ENCODE results near the gene TMEM11.
"Not testable (repeated sequence)": the region's sequence is repeated elsewhere in the genome, so short reads cannot be mapped to it uniquely, and the experiment has no call there.

TMEM11 gene

GRCh38 chr17:21210411-21211076, 3.4 kb downstream of the TMEM11 start:
- no peak for DNase-seq

- no peak for DNase-seq
Measured at GRCh38 chr17:21209511-21210175, 4.3 kb downstream of the TMEM11 start.

GRCh38 chr17:21208352-21208751, 5.6 kb downstream of the TMEM11 start:
- DNase-seq = no peak

GRCh38 chr17:21204935-21205334, 9.0 kb downstream of the TMEM11 start:
- no peak for DNase-seq

DNA sequence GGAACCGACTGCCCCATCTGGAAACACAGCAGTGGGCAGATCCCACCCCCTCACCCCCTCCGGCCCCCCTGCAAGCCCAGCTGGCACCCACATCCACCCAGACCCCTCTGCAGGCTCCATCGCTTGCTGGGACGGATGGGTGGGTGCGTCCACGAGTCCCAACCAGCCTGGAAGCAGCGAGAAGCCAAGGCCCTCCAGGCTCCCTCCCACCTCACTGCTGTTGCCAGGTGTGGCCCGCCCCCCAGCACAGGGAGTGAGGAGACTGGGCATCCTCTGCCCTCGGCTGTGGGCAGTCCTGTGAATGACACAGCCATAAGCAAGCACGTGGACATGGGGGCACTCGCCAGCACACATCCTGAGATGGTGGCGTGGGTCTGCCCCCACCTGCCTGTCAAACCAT, 11.4 kb downstream of the TMEM11 start:
- DNase-seq = no peak

GRCh38 chr17:21201874-21202273, 12.1 kb downstream of the TMEM11 start:
- DNase-seq = no peak

GRCh38 chr17:21201298-21201595, 12.7 kb downstream of the TMEM11 start:
- DNase-seq = peak; percentile 25

DNA sequence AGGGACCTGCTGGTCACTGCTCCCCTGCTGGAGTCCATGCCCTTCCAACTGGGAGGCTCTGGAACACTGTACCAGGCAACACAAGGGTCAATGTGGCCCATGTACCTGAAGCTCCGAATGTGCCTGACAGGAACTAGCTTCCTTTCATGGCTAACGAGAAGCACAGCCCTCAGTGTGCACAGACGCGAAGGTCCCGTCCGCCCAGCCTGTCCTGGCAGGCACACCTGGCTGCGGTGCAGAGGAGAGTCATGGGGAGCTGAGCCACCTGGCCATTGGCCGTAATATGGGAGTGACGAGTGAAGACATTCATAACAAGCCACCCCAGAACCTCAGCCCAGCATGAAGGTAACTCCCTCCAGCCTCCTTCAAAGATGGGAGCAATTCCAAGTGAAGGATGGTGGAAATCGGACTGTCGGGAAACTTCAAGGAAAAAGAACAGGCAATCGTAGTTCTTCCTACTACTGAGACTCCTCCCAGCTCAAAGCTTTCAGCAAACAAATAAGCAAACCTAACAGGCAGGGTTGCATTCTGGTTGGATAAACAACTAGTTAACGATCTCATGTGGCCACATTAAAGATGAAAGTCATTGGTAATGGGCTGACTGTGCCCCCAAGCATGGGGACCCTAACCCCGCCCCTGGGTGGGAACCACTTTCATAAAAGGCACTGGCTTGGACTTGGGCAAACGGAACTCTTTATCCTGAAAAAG, 13.2 kb downstream of the TMEM11 start:
- no peak for DNase-seq

DNA sequence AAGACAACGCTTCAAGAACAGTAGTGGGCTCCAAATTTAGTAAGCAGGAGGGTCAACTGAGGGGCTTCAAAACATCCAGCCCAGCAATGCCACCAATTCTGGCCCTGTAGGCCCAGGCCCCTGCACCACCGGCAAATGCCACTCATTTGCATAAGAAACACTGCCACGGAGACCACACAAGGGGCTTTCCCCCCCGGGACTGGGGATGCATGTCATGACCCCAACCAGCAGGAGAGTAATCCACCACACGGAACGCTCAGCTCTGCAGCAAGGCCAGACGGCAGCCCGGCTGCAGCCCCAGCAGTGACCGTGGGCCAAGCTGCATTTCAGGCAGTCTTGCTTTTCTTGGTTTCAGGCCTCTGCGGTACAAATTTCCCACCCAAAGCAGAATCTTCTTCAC, 14.1 kb downstream of the TMEM11 start:
- DNase-seq = no peak

GRCh38 chr17:21199311-21199710, 14.7 kb downstream of the TMEM11 start:
- no peak for DNase-seq

DNA sequence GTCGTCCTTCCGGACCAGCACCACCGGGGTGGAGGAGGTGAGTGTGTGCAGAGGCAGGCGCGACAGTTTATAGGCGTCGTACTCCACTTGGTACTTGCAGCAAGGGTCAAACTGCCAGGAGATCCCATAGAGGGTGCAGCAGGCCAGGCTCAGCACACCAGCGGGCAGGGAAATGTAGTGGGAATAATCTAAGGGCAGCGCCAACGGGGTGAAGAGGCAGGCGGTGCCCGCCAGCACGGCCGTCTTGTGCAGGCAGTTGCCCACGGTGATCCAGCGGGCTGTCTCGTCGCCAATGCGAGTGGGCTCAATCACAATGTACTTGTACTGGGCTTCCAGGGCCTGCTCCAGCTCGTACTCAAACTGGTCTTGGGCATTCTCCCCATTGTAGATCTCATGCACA, 15.6 kb downstream of the TMEM11 start:
- no peak for DNase-seq

- DNase-seq = no peak
Measured at GRCh38 chr17:21196126-21196525, 17.8 kb downstream of the TMEM11 start.

- DNase-seq = no peak
Measured at GRCh38 chr17:21194703-21195102, 19.3 kb downstream of the TMEM11 start.

GRCh38 chr17:21194226-21194625, 19.7 kb downstream of the TMEM11 start:
- no peak for DNase-seq

DNA sequence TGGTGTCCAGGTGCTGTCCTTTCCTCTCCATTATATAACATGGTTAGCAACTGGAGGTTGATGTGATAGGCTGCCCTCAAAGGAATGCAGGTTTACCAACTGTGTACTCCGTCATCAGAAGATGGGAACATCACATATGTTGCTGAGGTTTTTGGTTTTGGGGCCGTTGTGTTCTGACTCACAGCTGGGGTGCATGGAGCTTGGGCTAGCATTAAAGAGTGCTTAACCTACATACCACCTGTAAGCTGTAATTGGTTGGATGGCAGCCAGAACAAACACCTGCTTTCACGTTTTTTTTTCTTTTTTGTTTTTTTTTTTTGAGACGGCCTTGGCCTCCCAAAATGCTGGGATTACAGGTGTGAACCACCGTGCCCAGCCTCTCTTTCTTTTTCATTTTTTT, 20.9 kb downstream of the TMEM11 start:
- DNase-seq = peak; percentile 3

- not testable (repeated sequence) for DNase-seq
Measured at GRCh38 chr17:21192414-21192813, 21.5 kb downstream of the TMEM11 start.

- no peak for DNase-seq
Measured at GRCh38 chr17:21191698-21192097, 22.3 kb downstream of the TMEM11 start.

DNA sequence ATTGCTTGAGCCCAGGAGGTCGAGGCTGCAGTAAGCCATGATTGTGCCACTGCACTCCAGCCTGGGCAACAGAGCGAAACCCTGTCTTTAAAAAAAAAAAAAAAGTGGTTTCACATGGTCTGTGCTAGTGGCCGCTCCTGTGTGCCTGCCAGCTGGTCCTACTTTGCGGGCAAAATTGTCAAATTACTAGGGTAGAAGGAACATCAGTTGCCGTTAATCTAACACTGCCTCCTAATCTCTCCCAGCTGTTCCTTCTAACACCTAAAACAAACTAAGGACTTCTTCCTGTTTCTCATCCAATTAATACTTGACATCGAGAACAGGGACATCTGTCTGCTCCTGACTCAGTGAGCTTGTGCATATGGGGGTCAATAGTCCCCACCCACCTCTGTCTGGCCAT, 23.9 kb downstream of the TMEM11 start:
- DNase-seq = no peak

GRCh38 chr17:21189361-21189760, 24.6 kb downstream of the TMEM11 start:
- DNase-seq = no peak

GRCh38 chr17:21186399-21187187, 27.4 kb downstream of the TMEM11 start:
- DNase-seq = no peak

DNA sequence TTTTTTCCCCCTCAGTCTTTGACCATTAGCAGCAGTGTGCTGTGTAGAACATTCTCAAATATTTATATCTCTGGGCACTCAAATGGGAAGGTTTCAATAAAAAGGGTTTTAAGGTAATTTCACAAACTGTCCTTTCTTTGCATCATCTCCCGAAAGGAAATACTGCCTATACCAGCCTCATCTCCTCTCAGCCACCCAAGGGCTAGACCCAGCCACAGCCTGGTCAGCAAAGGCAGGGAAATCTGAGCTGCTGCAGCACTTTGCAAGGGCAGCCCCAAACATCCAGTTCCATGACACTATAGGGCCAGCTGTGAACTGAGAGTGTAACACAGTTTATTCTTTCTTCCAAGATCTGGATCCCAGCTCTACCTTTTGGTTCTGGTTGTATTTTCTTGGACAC, 28.9 kb downstream of the TMEM11 start:
- no peak for DNase-seq

GRCh38 chr17:21184570-21184969, 29.4 kb downstream of the TMEM11 start:
- no peak for DNase-seq

- DNase-seq = no peak
Measured at GRCh38 chr17:21183468-21183867, 30.5 kb downstream of the TMEM11 start.

Data from NCI-H2081 treated with DMSO at 0.1 percent for 48 hours (cell line).